ENCODE measurements around the gene TNFRSF1A. TPM values are rescaled to one million over a fixed set of nuclear protein-coding genes. Genes with fewer than 3 reads are reported as not detected.

The TNFRSF1A gene
- total RNA-seq, 1 experiment from 2014 or later = 108 TPM

DNA sequence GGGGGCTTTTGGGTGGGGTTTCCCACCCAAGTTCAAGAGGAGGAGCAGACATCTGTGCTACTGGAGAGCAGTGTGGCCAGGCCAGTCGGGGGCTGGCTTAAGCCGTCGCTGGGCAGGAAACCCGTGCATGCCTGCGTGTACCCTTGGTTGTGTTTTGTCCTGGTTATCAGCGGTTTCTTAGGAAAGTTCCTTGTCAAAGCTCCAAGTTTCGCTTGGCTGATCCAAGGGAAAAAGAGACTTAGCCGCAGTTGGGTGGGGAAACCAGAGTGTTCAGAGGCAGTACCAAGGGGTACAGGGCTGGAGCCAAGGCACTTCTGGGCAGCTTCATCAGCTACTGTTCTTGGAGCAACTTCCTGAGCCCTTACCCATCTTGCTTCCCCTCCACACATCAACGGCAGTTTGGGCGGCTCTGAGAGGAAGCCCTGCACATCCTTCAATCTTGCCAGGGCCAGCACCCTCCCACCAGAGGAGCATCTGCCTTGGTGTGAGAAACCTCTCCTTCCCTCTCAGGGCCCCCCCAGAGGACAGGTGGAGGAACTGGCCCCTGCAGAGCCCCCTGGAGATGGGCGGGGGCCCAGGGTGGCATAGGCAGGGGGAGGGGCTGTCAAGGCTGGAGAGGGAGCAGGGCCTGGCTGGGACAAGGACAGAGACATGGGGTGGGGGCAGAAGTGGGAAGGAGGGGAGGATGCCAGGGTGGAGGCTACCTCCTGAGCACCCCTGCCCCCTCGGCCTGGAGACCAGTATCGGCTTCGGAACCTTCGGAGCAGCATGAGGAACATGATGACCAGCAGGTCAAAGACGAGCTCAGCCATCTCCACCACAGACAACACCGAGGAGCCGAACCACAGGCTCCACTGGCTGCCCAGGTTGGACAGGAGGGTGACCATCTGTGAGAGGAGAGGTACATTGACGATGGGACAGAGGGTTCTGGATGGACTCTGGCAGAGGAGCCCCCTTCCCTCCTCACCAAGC lies 5.8 kb upstream of the TNFRSF1A start:
- CTCF ChIA-PET = no interaction called here
- TF ChIP-seq SIN3A (IDR thresholded peaks at IDR 0.05; ENCODE audit: borderline replicate concordance, insufficient read depth, low read depth, low read length) (no peak), POLR2AphosphoS5 (IDR thresholded peaks at IDR 0.05; ENCODE audit: low read depth, low read length) (no peak), TCF7L2 (IDR thresholded peaks at IDR 0.05; ENCODE audit: low read depth, low read length) (no peak)
- TF ChIP-seq, protein P1, sequence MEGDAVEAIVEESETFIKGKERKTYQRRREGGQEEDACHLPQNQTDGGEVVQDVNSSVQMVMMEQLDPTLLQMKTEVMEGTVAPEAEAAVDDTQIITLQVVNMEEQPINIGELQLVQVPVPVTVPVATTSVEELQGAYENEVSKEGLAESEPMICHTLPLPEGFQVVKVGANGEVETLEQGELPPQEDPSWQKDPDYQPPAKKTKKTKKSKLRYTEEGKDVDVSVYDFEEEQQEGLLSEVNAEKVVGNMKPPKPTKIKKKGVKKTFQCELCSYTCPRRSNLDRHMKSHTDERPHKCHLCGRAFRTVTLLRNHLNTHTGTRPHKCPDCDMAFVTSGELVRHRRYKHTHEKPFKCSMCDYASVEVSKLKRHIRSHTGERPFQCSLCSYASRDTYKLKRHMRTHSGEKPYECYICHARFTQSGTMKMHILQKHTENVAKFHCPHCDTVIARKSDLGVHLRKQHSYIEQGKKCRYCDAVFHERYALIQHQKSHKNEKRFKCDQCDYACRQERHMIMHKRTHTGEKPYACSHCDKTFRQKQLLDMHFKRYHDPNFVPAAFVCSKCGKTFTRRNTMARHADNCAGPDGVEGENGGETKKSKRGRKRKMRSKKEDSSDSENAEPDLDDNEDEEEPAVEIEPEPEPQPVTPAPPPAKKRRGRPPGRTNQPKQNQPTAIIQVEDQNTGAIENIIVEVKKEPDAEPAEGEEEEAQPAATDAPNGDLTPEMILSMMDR (IDR thresholded peaks at IDR 0.05) = no peak
- TF ChIP-seq, protein P2, sequence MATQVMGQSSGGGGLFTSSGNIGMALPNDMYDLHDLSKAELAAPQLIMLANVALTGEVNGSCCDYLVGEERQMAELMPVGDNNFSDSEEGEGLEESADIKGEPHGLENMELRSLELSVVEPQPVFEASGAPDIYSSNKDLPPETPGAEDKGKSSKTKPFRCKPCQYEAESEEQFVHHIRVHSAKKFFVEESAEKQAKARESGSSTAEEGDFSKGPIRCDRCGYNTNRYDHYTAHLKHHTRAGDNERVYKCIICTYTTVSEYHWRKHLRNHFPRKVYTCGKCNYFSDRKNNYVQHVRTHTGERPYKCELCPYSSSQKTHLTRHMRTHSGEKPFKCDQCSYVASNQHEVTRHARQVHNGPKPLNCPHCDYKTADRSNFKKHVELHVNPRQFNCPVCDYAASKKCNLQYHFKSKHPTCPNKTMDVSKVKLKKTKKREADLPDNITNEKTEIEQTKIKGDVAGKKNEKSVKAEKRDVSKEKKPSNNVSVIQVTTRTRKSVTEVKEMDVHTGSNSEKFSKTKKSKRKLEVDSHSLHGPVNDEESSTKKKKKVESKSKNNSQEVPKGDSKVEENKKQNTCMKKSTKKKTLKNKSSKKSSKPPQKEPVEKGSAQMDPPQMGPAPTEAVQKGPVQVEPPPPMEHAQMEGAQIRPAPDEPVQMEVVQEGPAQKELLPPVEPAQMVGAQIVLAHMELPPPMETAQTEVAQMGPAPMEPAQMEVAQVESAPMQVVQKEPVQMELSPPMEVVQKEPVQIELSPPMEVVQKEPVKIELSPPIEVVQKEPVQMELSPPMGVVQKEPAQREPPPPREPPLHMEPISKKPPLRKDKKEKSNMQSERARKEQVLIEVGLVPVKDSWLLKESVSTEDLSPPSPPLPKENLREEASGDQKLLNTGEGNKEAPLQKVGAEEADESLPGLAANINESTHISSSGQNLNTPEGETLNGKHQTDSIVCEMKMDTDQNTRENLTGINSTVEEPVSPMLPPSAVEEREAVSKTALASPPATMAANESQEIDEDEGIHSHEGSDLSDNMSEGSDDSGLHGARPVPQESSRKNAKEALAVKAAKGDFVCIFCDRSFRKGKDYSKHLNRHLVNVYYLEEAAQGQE (IDR thresholded peaks at IDR 0.05; ENCODE audit: insufficient read depth in 1 of 2, low read depth in 2 of 2, low read length in 1 of 2) = no peak
- POLR2A ChIA-PET = no interaction called here

DNA sequence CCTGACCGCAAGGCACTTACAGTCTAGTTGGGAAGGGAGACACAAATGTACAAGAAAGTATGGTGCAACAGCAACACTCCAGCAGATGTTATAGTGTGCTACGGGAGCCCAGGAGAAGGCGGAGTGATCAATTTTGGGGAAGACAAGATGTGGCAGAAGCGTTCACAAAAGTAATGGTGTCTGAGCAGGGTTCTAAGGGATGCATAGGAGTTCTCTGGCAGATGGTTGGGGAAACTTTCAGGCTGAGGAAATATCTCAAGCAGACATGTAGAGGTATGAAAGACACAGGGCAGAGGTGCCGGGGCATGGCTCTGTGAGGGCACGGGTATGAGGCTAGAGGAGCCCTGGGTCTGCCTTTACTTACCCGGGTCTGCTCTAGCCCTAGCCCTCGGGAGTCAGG lies 5.1 kb upstream of the TNFRSF1A start:
- POLR2A ChIA-PET = no interaction called here
- in situ Hi-C loops (cut with HindIII; ENCODE audit: low pct_unique_long_range_greater_than_20kb, low sequenced_read_pairs) (no loop called here), intact Hi-C loops (cut with micrococcal nuclease; ENCODE audit: unreplicated experiment) (no loop called here)
- peaks cover 17% of the 10 kb centered on the region for H3K4me1 ChIP-seq (ENCODE audit: control insufficient read depth, insufficient read depth, low read length)
- H3K27me3 ChIP-seq (ENCODE audit: control insufficient read depth, insufficient read depth, low read length) = no peaks in the 10 kb centered on the region
- CTCF ChIA-PET = no interaction called here
- ATAC-seq (no peak), DNase-seq (ENCODE audit: low read depth, low spot score) (no peak)
- H3K4me3 ChIP-seq (ENCODE audit: low read depth in 2 of 2, low read length in 2 of 2) = no peak overlapping the region
- BruUV-seq (replicated peaks) = no TSS peak
- H3K27ac ChIP-seq (ENCODE audit: low read length) = no peak overlapping the region
- no peaks in the 10 kb centered on the region for H3K9me3 ChIP-seq (ENCODE audit: control insufficient read depth, insufficient read depth, low read depth, low read length)
- H3K36me3 ChIP-seq (ENCODE audit: control insufficient read depth, insufficient read depth, low read length) = no peaks in the 10 kb centered on the region
- TF ChIP-seq TCF7L2 (IDR thresholded peaks at IDR 0.05; ENCODE audit: low read depth, low read length) (no peak), SIN3A (IDR thresholded peaks at IDR 0.05; ENCODE audit: borderline replicate concordance, insufficient read depth, low read depth, low read length) (no peak), POLR2AphosphoS5 (IDR thresholded peaks at IDR 0.05; ENCODE audit: low read depth, low read length) (no peak)
- TF ChIP-seq, protein P1 (IDR thresholded peaks at IDR 0.05) = no peak
- TF ChIP-seq, protein P2 (IDR thresholded peaks at IDR 0.05; ENCODE audit: insufficient read depth in 1 of 2, low read depth in 2 of 2, low read length in 1 of 2) = no peak

More for the DNA sequence above, 5.8 kb upstream of the TNFRSF1A start:
- H3K4me1 ChIP-seq (ENCODE audit: control insufficient read depth, insufficient read depth, low read length) = peaks cover 11% of the 10 kb centered on the region
- H3K9me3 ChIP-seq (ENCODE audit: control insufficient read depth, insufficient read depth, low read depth, low read length) = no peaks in the 10 kb centered on the region
- ATAC-seq = no peak
- DNase-seq (ENCODE audit: low read depth, low spot score) = no peak
- no TSS peak for BruUV-seq (replicated peaks)
- no peak overlapping the region for H3K27ac ChIP-seq (ENCODE audit: low read length)
- intact Hi-C loops (cut with micrococcal nuclease; ENCODE audit: unreplicated experiment) (no loop called here), in situ Hi-C loops (cut with HindIII; ENCODE audit: low pct_unique_long_range_greater_than_20kb, low sequenced_read_pairs) (no loop called here)
- H3K36me3 ChIP-seq (ENCODE audit: control insufficient read depth, insufficient read depth, low read length) = no peaks in the 10 kb centered on the region
- H3K27me3 ChIP-seq (ENCODE audit: control insufficient read depth, insufficient read depth, low read length) = no peaks in the 10 kb centered on the region
- no peak overlapping the region for H3K4me3 ChIP-seq (ENCODE audit: low read depth in 2 of 2, low read length in 2 of 2)
